Fibroblast of skin of right quadriceps (primary cell): Measurements from ENCODE around the gene NBPF1.
A peak's percentile ranks its signal among the peaks of the same experiment; 100 is the strongest.
"Not testable (repeated sequence)": the region's sequence is repeated elsewhere in the genome, so short reads cannot be mapped to it uniquely, and the experiment has no call there.

Experiments
- DNase-seq: peaks from one replicate; pipeline ENCODE4 v3.0.0-alpha.2; 2013

The NBPF1 gene

DNA sequence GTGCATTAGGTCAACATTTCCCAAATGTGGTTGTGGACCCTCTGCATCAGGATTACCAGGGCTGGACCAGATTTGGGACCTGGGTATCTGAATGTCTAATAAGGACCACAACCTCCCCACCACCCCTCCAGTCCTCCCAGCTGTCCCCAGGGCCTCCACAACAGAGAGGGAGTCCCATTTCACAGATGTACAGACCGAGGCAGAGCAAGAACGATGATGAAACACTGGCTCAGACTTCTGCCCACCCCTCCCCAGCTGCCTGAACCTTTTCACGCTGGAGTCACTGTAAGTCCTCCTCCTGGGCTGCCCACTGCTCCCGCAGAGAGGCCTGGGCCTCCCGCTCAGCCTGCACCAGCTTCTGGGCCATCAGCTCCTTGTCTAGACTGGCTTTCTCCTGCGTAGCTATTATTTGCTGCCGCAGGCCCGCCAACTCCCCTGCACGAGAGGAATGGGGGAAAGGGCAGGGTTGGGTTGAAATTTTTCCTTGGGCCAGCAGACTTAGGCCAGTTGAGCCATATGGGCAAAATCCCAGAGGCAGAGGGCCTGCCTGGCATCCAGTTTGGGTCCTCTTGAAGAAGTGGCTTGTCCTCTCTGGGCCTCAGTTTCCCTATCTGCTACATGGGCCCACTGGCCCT, 8.4 kb upstream of the NBPF1 start:
- not testable (repeated sequence) for DNase-seq

DNA sequence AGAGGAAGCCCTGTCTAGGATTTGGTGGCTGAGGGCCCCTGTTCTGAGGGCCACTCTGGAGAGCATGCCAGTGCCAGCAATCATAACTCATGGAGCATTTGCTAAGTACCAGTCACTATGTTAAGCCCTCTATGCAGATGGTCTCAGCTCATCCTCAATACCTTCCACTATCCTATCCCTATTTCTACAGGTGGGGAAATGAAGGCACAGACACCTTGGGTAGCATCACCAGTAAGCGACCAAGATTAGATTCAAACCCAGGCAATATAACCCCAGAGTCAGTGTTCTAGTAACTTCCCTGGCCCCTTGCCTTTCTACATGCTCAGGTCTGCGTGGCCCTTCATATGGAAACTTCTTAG, 7.9 kb upstream of the NBPF1 start:
- no peak for DNase-seq

- not testable (repeated sequence) for DNase-seq
Measured at GRCh38 chr1:16619803-16620501, 6.6 kb upstream of the NBPF1 start.

GRCh38 chr1:16618719-16619118, 5.4 kb upstream of the NBPF1 start:
- no peak for DNase-seq

DNA sequence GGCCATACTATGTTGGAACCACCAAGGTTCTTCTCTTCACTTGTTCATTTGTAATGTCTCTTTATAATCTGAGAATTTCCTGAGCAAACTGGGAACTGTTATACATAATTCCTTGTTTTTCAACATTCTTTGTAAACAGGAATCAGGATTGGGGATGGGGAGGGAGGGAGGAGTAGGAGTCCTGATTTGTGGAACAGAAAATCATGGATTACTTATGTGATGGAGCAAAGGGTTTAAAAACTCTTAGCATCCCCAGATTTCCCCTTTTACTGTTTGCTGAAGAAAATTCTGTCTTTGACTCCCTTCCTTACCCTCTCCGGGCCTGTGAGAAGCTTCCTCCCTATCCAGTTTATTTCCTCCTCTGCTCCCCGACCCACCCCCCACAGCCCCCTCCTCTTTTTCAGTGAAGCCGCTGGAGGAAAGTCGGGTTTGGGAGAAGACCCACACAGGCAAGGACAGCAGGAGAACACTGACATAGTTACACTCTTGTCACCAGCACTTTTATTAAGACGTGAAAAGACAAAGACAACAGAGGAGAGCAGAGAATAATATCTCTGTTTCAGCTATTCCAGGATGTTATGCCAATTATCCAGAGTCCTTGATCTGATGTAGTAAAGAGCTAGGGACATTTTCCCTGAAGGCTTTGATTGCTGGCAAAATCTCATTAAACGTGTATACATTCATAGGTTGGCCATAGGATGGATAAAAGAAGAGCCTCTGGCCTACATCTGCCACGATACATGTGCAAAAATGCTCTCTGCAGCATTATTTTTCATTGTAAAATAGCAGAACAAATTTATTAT, 4.6 kb upstream of the NBPF1 start:
- DNase-seq = no peak

DNA sequence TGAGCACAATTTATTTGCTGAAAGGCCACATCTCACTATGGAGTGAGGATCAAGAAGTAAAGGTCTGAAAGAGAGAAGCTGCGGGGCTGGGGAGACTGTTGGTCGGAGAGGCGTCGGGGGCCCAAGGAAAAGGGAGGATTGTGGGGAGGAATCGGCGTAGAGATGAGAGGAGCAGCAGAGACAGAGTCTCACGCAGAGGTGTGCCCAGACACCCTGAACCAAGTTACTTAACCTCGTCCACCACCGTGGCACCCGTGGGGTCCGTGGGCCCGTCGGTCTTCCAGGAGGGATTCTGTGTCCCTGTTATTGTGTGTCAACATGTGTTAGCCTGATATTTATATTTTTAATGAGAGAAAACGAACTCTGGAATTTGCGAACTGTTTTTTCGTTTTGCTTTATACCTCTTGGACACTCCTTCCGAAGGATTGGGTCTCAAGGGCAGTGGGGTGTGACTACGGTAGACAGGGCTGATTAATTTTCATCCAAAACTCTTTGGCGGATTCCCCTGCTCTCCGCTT, 3.8 kb upstream of the NBPF1 start:
- DNase-seq = no peak

DNA sequence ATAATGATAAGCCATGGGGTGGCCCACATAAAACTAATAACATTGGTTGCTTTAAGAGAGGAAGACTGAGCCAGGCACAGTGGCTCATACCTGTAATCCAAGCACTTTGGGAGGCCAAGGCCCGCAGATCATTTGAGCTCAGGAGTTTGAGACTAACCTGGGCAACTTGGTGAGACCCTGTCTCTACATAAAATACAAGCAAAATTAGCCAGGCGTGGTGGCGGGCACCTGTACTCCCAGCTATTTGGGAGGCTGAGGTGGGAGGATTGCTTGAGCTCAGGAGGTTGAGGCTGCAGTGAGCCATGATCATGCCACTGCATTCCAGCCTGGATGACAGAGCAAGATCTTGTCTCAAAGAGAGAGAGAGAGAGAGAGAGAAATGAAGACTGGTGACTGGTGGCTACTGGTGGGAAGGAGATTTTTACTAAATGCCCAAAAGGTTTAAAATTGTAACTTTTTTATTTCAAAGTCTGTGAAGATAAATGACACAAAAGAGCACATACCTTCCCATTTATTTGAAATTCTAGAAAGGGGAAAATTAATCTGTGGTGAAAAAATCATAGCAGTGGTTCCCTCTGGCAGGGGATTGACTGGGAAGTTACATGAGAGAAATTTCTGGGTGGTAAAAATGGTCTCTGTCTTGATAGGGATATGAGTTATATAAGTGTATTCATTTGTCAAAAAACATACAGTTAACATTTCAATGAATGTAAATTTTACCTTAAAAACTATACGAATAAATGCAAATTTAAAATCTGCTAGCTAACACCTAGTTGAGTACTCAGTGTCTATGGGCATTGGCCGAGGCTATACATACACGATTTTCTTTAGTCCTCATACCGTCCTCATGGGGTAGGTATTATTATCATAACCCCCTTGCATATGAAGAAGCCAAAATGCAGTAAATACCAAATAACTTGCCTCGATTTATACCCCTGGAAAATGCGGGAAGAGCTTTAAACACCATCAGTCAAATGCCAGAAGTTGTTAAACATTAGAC, 2.2 kb upstream of the NBPF1 start:
- no peak for DNase-seq

- DNase-seq = no peak
Measured at GRCh38 chr1:16614361-16615252, 1.2 kb upstream of the NBPF1 start.

DNA sequence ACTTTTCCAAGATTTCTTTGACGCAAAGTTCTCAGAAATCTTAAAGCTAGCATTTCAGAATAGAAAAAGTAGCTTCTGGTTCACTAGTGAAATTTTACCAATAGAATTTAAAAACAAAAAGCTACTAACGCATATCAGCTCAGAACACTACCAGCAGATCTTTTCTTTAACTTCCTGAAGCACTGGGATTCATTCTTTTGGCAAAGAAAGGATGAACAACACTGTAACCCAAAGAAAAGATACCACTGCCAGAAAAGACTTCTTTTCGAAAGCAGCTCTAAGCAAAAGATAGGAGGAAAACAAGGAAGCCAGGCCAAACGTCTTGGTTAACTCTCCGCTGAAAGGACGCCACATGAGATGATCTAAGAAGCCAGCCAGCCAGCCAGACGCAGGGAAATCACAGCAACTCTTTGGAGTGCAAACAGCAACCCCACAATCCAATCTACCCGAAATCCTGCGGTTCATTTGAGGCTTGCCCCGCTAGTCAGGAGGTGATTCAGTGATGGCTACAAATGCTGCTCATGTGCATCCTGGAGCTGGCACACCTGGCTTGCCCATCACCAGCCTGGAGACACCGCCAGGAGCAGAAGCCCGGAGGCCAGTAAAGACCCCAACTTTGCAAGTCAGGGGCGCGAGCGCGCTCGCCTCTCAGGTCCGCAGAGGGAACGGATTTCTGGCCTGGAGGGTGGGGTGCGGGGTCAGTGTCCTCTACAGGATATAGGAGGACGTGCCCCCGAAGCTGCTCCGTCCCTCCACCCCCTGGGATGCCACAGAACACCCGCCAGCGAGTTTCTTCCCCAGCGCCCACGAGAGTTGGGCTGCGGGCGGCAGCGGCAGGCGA, 812 bp downstream of the NBPF1 start:
- DNase-seq = peak; percentile 77

DNA sequence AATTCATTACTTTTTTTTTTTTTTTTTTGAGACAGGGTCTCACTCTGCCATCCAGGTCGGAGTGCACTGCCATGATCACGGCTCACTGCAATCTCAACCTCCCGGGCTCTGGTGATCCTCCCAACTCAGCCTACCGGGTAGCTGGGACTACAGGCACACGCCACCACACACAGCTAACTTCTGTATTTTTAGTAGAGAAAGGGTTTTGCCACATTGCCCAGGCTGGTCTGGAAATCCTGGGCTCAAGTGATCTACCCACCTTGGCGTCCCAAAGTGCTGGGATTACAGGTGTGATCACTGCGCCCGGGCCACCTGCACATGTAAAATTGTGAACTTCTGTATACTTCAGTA, 1.4 kb downstream of the NBPF1 start:
- DNase-seq = not testable (repeated sequence)

GRCh38 chr1:16611164-16611563, 2.2 kb downstream of the NBPF1 start:
- DNase-seq = not testable (repeated sequence)

- DNase-seq = not testable (repeated sequence)
Measured at GRCh38 chr1:16610553-16610952, 2.8 kb downstream of the NBPF1 start.

GRCh38 chr1:16609761-16610160, 3.6 kb downstream of the NBPF1 start:
- DNase-seq = not testable (repeated sequence)

DNA sequence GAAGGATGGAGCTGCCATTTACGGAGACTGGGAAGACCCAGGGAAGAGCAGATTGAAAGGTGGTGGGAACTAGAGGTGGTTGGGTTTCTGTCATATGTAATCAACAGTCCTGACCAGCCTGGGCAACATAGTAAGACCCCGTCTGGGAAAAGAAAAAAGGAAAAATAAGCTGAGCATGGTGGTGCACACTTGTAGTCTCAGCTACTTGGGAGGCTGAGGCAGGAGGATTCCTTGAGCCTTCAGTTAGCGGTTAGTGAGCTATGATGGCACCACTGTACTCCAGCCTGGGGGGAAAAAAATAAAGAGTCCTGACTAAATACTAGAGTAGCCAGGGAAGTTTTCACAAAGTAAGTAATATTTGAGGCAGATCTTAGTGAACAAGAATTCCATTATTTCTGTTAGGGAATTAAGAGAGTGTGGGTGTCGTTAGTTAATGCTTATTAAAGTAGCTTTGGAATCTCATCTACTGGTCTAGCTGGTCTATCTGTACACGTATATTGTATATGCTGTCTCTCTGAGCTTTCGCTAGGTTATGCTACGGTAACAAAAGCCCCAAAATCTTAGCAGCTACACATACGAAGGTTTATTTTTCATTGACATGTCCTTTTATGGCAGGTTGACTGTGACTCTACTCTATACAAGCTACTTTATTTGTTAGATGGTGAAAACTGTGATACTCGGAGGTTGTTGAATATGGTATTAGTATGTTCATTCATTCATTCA, 4.4 kb downstream of the NBPF1 start:
- DNase-seq = no peak

GRCh38 chr1:16607853-16608815, 5.2 kb downstream of the NBPF1 start:
- DNase-seq = not testable (repeated sequence)

- DNase-seq = no peak
Measured at GRCh38 chr1:16607433-16607851, 5.9 kb downstream of the NBPF1 start.

- not testable (repeated sequence) for DNase-seq
Measured at GRCh38 chr1:16606666-16607432, 6.5 kb downstream of the NBPF1 start.
